GM10266 (cell line): ENCODE results near the gene KAZN.

Experiments
- DNase-seq: peaks from one replicate; pipeline ENCODE4 v3.0.0; 2012; ENCODE audit errors: extremely low spot score
- CTCF ChIP-seq: IDR thresholded peaks from 2 replicates; pipeline ENCODE4 v1.5.1; 2012; ENCODE audit warnings: mild to moderate bottlenecking, low read depth; ENCODE audit not compliant: control insufficient read depth, insufficient read depth; ENCODE audit errors: missing control alignments

KAZN gene

GRCh38 chr1:15088281-15088971, 489.9 kb downstream of the KAZN start:
- DNase-seq = no peak
- no peak for TF ChIP-seq CTCF

- no peak for TF ChIP-seq CTCF
Measured at GRCh38 chr1:15089258-15089992, 490.9 kb downstream of the KAZN start.

GRCh38 chr1:15090373-15090772, 491.9 kb downstream of the KAZN start:
- no peak for DNase-seq

More at GRCh38 chr1:15089258-15089992, 490.9 kb downstream of the KAZN start:
- DNase-seq = no peak

GRCh38 chr1:15094056-15094455, 495.6 kb downstream of the KAZN start:
- no peak for TF ChIP-seq CTCF
- DNase-seq = no peak

More at GRCh38 chr1:15090373-15090772, 491.9 kb downstream of the KAZN start:
- no peak for TF ChIP-seq CTCF

- TF ChIP-seq CTCF = no peak
- no peak for DNase-seq
Measured at GRCh38 chr1:15094719-15095495, 496.4 kb downstream of the KAZN start.

- no peak for TF ChIP-seq CTCF
- no peak for DNase-seq
Measured at GRCh38 chr1:15095496-15095875, 497.0 kb downstream of the KAZN start.

- no peak for DNase-seq
- TF ChIP-seq CTCF = no peak
Measured at GRCh38 chr1:15096293-15096692, 497.8 kb downstream of the KAZN start.
